H9 (cell line): ENCODE measurements around the gene FAM43B. TPM values are rescaled to one million over a fixed set of nuclear protein-coding genes. Genes with fewer than 3 reads are reported as not detected.

ENCODE experiments used
- DNase-seq: peaks from one replicate; pipeline ENCODE4 v3.0.0-alpha.2; 2017
- H2AFZ ChIP-seq: one replicate; pipeline ENCODE4 v1.6.1; 2013; ENCODE audit warnings: mild to moderate bottlenecking, low read length, control low read depth, moderate library complexity
- H2AK5ac ChIP-seq: 2 replicates; pipeline ENCODE4 v1.6.1; 2013; ENCODE audit warnings: low read length, control low read depth, mixed read lengths; ENCODE audit not compliant: insufficient read length
- H2BK120ac ChIP-seq: one replicate; pipeline ENCODE4 v1.6.1; 2013; ENCODE audit warnings: low read depth, mild to moderate bottlenecking, low read length, control low read depth, inconsistent platforms; ENCODE audit not compliant: poor library complexity, severe bottlenecking
- H2BK12ac ChIP-seq: 2 replicates; pipeline ENCODE4 v1.6.1; 2013; ENCODE audit warnings: low read length, control low read depth, mixed read lengths, low read depth; ENCODE audit not compliant: insufficient read length
- H2BK15ac ChIP-seq: 2 replicates; pipeline ENCODE4 v1.6.1; 2013; ENCODE audit warnings: low read depth, low read length, control low read depth
- H2BK20ac ChIP-seq: one replicate; pipeline ENCODE4 v1.6.1; 2013; ENCODE audit warnings: low read depth, mild to moderate bottlenecking, low read length, control low read depth, inconsistent platforms; ENCODE audit not compliant: poor library complexity, severe bottlenecking
- H2BK5ac ChIP-seq: 2 replicates; pipeline ENCODE4 v1.6.1; 2013; ENCODE audit warnings: low read length, control low read depth, mixed read lengths; ENCODE audit not compliant: insufficient read length
- H3K14ac ChIP-seq: 2 replicates; pipeline ENCODE4 v1.6.1; 2013; ENCODE audit warnings: low read length, control low read depth; ENCODE audit not compliant: insufficient read depth
- H3K18ac ChIP-seq: 2 replicates; pipeline ENCODE4 v1.6.1; 2013; ENCODE audit warnings: low read depth, mild to moderate bottlenecking, mixed read lengths, low read length, control low read depth; ENCODE audit not compliant: insufficient read length
- H3K23ac ChIP-seq: 2 replicates; pipeline ENCODE4 v1.6.1; 2013; ENCODE audit warnings: low read length, control low read depth, mixed read lengths, low read depth; ENCODE audit not compliant: insufficient read length
- H3K23me2 ChIP-seq: 2 replicates; pipeline ENCODE4 v1.6.1; 2013; ENCODE audit warnings: low read depth, mild to moderate bottlenecking, mixed read lengths, low read length, control low read depth; ENCODE audit not compliant: insufficient read length, poor library complexity, severe bottlenecking
- H3K27ac ChIP-seq: 2 replicates; pipeline ENCODE4 v1.5.1; 2013; ENCODE audit warnings: low read length, control low read depth, mixed read lengths, low read depth; ENCODE audit not compliant: insufficient read length
- H3K27me3 ChIP-seq: 2 replicates; pipeline ENCODE4 v1.6.1; 2013; ENCODE audit warnings: low read length, control low read depth, inconsistent platforms; ENCODE audit not compliant: insufficient read depth
- H3K4ac ChIP-seq: 2 replicates; pipeline ENCODE4 v1.6.1; 2013; ENCODE audit warnings: low read depth, mild to moderate bottlenecking, control low read depth, inconsistent platforms, low read length, moderate library complexity
- H3K4me1 ChIP-seq: 2 replicates; pipeline ENCODE4 v1.6.1; 2013; ENCODE audit warnings: low read length, control low read depth, inconsistent platforms; ENCODE audit not compliant: insufficient read depth
- H3K4me2 ChIP-seq: 2 replicates; pipeline ENCODE4 v1.6.1; 2013; ENCODE audit warnings: low read length, control low read depth, mixed read lengths; ENCODE audit not compliant: insufficient read length, insufficient read depth
- H3K56ac ChIP-seq: 2 replicates; pipeline ENCODE4 v1.6.1; 2013; ENCODE audit warnings: low read depth, mild to moderate bottlenecking, mixed read lengths, low read length, control low read depth; ENCODE audit not compliant: insufficient read length
- H3K79me1 ChIP-seq: 2 replicates; pipeline ENCODE4 v1.6.1; 2013; ENCODE audit warnings: low read depth, mild to moderate bottlenecking, moderate library complexity, low read length, control low read depth, inconsistent platforms; ENCODE audit not compliant: insufficient read depth, poor library complexity, severe bottlenecking
- H3K79me2 ChIP-seq: 2 replicates; pipeline ENCODE4 v1.6.1; 2013; ENCODE audit warnings: low read length, control low read depth, inconsistent platforms; ENCODE audit not compliant: insufficient read depth
- H3K9ac ChIP-seq: 2 replicates; pipeline ENCODE4 v1.6.1; 2013; ENCODE audit warnings: low read length, control low read depth, mixed read lengths; ENCODE audit not compliant: insufficient read length; ENCODE audit errors: extremely low read depth
- H3K9me3 ChIP-seq: one replicate; pipeline ENCODE4 v1.6.1; 2013; ENCODE audit warnings: low read depth, low read length, inconsistent platforms; ENCODE audit not compliant: control insufficient read depth
- H3T11ph ChIP-seq: one replicate; pipeline ENCODE4 v1.6.1; 2013; ENCODE audit warnings: mild to moderate bottlenecking, low read length, control low read depth, inconsistent platforms
- H4K20me1 ChIP-seq: one replicate; pipeline ENCODE4 v1.6.1; 2013; ENCODE audit not compliant: control insufficient read depth, insufficient read length, insufficient read depth
- H4K5ac ChIP-seq: 2 replicates; pipeline ENCODE4 v1.6.1; 2013; ENCODE audit warnings: low read depth, mild to moderate bottlenecking, mixed read lengths, low read length, control low read depth; ENCODE audit not compliant: insufficient read length
- H4K8ac ChIP-seq: replicated peaks from 2 replicates; pipeline ENCODE4 v1.6.1; 2013; ENCODE audit warnings: low read length, control low read depth, mixed read lengths, low read depth; ENCODE audit not compliant: insufficient read length
- H4K91ac ChIP-seq: 2 replicates; pipeline ENCODE4 v1.6.1; 2013; ENCODE audit warnings: low read depth, mild to moderate bottlenecking, moderate library complexity, mixed read lengths, low read length, control low read depth; ENCODE audit not compliant: insufficient read length
- H3K27ac Mint-ChIP-seq, 3 experiments: 2 replicates in 2 of 3; 3 replicates in 1 of 3; pipeline ENCODE4 v1.8.0; 2020 to 2021; ENCODE audit warnings: mixed read lengths in 3 of 3, mild to moderate bottlenecking in 1 of 3, moderate library complexity in 1 of 3
- H3K27me3 Mint-ChIP-seq: 2 replicates; pipeline ENCODE4 v1.8.0; 2021; ENCODE audit warnings: low read depth, mild to moderate bottlenecking, moderate library complexity, mixed read lengths
- H3K36me3 Mint-ChIP-seq, 3 experiments: 2 replicates in 2 of 3; 3 replicates in 1 of 3; pipeline ENCODE4 v1.8.0; 2020 to 2021; ENCODE audit warnings: low read depth in 3 of 3, mixed read lengths in 3 of 3; ENCODE audit not compliant: insufficient read depth in 1 of 3
- H3K4me1 Mint-ChIP-seq, 2 experiments: 2 replicates each; pipeline ENCODE4 v1.8.0; 2020; ENCODE audit warnings: mixed read lengths in 2 of 2
- H3K4me3 Mint-ChIP-seq, 2 experiments: 2 replicates in 1 of 2; 3 replicates in 1 of 2; pipeline ENCODE4 v1.8.0; 2020 to 2021; ENCODE audit warnings: mild to moderate bottlenecking in 2 of 2, mixed read lengths in 2 of 2, moderate library complexity in 1 of 2
- H3K9me3 Mint-ChIP-seq, 2 experiments: 2 replicates in 1 of 2; 3 replicates in 1 of 2; pipeline ENCODE4 v1.8.0; 2020; ENCODE audit warnings: mild to moderate bottlenecking in 2 of 2, mixed read lengths in 2 of 2, moderate library complexity in 1 of 2
- WGBS: extraction: QIAGEN DNeasy Blood & Tissue Kit; methylation state at CpG from one replicate; pipeline ENCODE4 v1.1.7; 2013; ENCODE audit warnings: missing lambda C conversion rate, low lambda C conversion rate, mixed read lengths; ENCODE audit not compliant: insufficient read length; ENCODE audit errors: extremely low coverage; 5-methylcytosine and 5-hydroxymethylcytosine counted together
- total RNA-seq: library from RNA; stranded (reverse); gene quantifications from 2 replicates; pipeline ENCODE4 v1.2.1, GENCODE V29; 2021
- TF ChIP-seq, protein P1 (sequence below): fragments of 200-600 bp; sonication (generic); conservative IDR thresholded peaks from 3 replicates; pipeline ENCODE4 v1.8.0; 2021; ENCODE audit warnings: antibody characterized with exemption, mild to moderate bottlenecking

FAM43B gene
- total RNA-seq, 1 experiment from 2014 or later: 0.22 TPM

DNA sequence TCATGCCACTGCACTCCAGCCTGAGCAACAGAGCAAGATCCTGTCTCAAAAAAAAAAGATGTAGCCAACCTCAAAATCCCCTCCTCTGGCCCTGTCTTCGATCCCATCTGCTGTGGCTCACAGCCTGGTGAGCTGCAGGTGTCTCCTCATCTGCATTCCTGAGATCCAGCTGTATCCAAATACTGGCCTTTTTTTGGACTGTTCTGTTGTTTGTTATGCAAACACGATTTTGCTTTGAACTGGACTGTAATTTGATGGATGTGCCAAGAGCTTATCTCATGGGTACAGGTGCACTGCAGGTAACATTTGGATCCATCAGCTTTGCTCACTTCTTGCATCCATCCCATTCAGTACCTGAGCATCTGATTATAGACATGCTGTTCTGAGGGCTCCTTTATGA is 14.1 kb upstream of the FAM43B start:
- Mint-ChIP-seq H3K27ac (no peak overlapping the region), H3K36me3 (no peaks in the 10 kb centered on the region), H3K27me3 (peaks cover 90% of the 10 kb centered on the region), H3K9me3 (no peaks in the 10 kb centered on the region), H3K4me3 (no peak overlapping the region; a peak in 1 of 5 replicates), H3K4me1 (peaks cover 0 to 3% of the 10 kb centered on the region in 2 experiments; a peak in 3 of 4 replicates)
- H3K56ac ChIP-seq: no peak overlapping the region
- H2BK120ac ChIP-seq: no peak overlapping the region
- H2AK5ac ChIP-seq: no peak overlapping the region
- no peaks in the 10 kb centered on the region for H3K4me1 ChIP-seq
- H2BK15ac ChIP-seq: no peak overlapping the region
- H2BK12ac ChIP-seq: no peak overlapping the region
- no peak overlapping the region for H3K27ac ChIP-seq
- H3K14ac ChIP-seq: no peak overlapping the region
- no CpG with 5 or more reads among the region's 2 CpGs for WGBS
- H3K9ac ChIP-seq: no peak overlapping the region
- no peak overlapping the region for H2AFZ ChIP-seq
- DNase-seq: no peak
- H3K4ac ChIP-seq: no peak overlapping the region
- H3K79me2 ChIP-seq: no peaks in the 10 kb centered on the region
- H3K23me2 ChIP-seq: no peaks in the 10 kb centered on the region
- H3T11ph ChIP-seq: no peak overlapping the region
- H3K79me1 ChIP-seq: no peaks in the 10 kb centered on the region
- no peaks in the 10 kb centered on the region for H3K9me3 ChIP-seq
- TF ChIP-seq, protein P1, sequence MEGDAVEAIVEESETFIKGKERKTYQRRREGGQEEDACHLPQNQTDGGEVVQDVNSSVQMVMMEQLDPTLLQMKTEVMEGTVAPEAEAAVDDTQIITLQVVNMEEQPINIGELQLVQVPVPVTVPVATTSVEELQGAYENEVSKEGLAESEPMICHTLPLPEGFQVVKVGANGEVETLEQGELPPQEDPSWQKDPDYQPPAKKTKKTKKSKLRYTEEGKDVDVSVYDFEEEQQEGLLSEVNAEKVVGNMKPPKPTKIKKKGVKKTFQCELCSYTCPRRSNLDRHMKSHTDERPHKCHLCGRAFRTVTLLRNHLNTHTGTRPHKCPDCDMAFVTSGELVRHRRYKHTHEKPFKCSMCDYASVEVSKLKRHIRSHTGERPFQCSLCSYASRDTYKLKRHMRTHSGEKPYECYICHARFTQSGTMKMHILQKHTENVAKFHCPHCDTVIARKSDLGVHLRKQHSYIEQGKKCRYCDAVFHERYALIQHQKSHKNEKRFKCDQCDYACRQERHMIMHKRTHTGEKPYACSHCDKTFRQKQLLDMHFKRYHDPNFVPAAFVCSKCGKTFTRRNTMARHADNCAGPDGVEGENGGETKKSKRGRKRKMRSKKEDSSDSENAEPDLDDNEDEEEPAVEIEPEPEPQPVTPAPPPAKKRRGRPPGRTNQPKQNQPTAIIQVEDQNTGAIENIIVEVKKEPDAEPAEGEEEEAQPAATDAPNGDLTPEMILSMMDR: no peak
- H4K5ac ChIP-seq: no peak overlapping the region
- no peak overlapping the region for H2BK5ac ChIP-seq
- no peak overlapping the region for H4K91ac ChIP-seq
- no peak overlapping the region for H4K8ac ChIP-seq
- H3K18ac ChIP-seq: no peak overlapping the region
- H2BK20ac ChIP-seq: no peak overlapping the region
- H3K23ac ChIP-seq: no peak overlapping the region
- H4K20me1 ChIP-seq: no peaks in the 10 kb centered on the region
- no peak overlapping the region for H3K4me2 ChIP-seq
- peaks cover 2% of the 10 kb centered on the region; the same call in 1 of the 2 replicates for H3K27me3 ChIP-seq
